K562 (cell line): ENCODE measurements around the gene MYH11. TPM values are rescaled to one million over a fixed set of nuclear protein-coding genes. Genes with fewer than 3 reads are reported as not detected.

Source experiments
- ATAC-seq: fragments of 200-7000 bp; cut with Tn5 transposase; 3 replicates; pipeline ENCODE4 v1.9.1; 2020; ENCODE audit warnings: moderate library complexity
- BruUV-seq: library from RNA; stranded (reverse); fragments of 400-500 nt; replicated peaks from 2 replicates; lab custom pipeline; 2021; lab: Mats Ljungman, UMichigan
- CTCF ChIA-PET: fragments of 300-600 bp; formaldehyde crosslinking; extraction: SDS; loops from one replicate; lab custom pipeline; 2021; ENCODE audit warnings: low intra/inter-chr PET ratio; lab: Yijun Ruan, JAX
- POLR2A ChIA-PET: fragments of 300-600, 350-650 bp; sonication (Branson Sonifier 250); formaldehyde crosslinking; extraction: SDS; loops from one replicate; lab custom pipeline; 2021; ENCODE audit warnings: antibody characterized with exemption, inconsistent platforms; lab: Yijun Ruan, JAX
- DNase-seq, 4 experiments: peaks; one replicate each; pipeline versions ENCODE4 v3.0.0 to v3.0.0-alpha.2; 2011 to 2018; ENCODE audit warnings: low spot score in 3 of 4, mixed read lengths in 3 of 4; ENCODE audit errors: extremely low read depth in 1 of 4
- FAIRE-seq: peaks from 2 replicates; lab custom pipeline; 2011; peaks lifted over from hg19 to GRCh38; lab: Jason Lieb, UNC
- H2AFZ ChIP-seq: 2 replicates; pipeline ENCODE4 v1.6.0; 2011; ENCODE audit warnings: low read depth, low read length, control low read depth, inconsistent platforms
- H3K27ac ChIP-seq: fragments of 200-600 bp; 3 replicates; pipeline ENCODE4 v1.8.0; 2011; ENCODE audit warnings: low read depth, mild to moderate bottlenecking, control low read depth, inconsistent platforms, low read length, moderate library complexity, mixed read lengths; ENCODE audit errors: extremely low read depth
- H3K27me3 ChIP-seq, 2 experiments: fragments of 300-600 bp in 1 of 2; 2 replicates in 1 of 2; 3 replicates in 1 of 2; pipeline versions ENCODE4 v1.6.0 to v1.8.0; 2011; ENCODE audit warnings: inconsistent platforms in 2 of 2, low read length in 2 of 2, mild to moderate bottlenecking in 1 of 2, mixed read lengths in 1 of 2, moderate library complexity in 1 of 2; ENCODE audit not compliant: control insufficient read depth in 2 of 2, insufficient read depth in 2 of 2
- H3K36me3 ChIP-seq: fragments of 300-600 bp; 3 replicates; pipeline ENCODE4 v1.8.0; 2011; ENCODE audit warnings: mild to moderate bottlenecking, low read length, inconsistent platforms; ENCODE audit not compliant: control insufficient read depth, insufficient read depth
- H3K4me1 ChIP-seq, 2 experiments: fragments of 200-600 bp in 1 of 2; replicated peaks in 1 of 2; 2 replicates in 1 of 2; 3 replicates in 1 of 2; pipeline versions ENCODE4 v1.5.1 to v1.8.0; 2011; ENCODE audit warnings: inconsistent platforms in 2 of 2, low read length in 2 of 2, mild to moderate bottlenecking in 1 of 2, mixed read lengths in 1 of 2, moderate library complexity in 1 of 2; ENCODE audit not compliant: control insufficient read depth in 2 of 2, insufficient read depth in 2 of 2
- H3K4me2 ChIP-seq: 2 replicates; pipeline ENCODE4 v1.6.1; 2011; ENCODE audit warnings: low read length, control low read depth, inconsistent platforms, mixed read lengths; ENCODE audit not compliant: insufficient read depth
- H3K4me3 ChIP-seq: fragments of 200-600 bp; sonication (generic), shearing (Covaris generic); 2 replicates; pipeline ENCODE4 v1.5.1; 2016; ENCODE audit warnings: control low read depth, inconsistent platforms
- H3K79me2 ChIP-seq: fragments of 200-600 bp; 3 replicates; pipeline ENCODE4 v1.8.0; 2011; ENCODE audit warnings: low read length, inconsistent platforms; ENCODE audit not compliant: control insufficient read depth, insufficient read depth
- H3K9ac ChIP-seq, 2 experiments: 2 replicates each; pipeline versions ENCODE4 v1.6.0 to v1.6.1; 2011; ENCODE audit warnings: low read depth in 2 of 2, low read length in 2 of 2, control low read depth in 1 of 2, inconsistent platforms in 1 of 2, mild to moderate bottlenecking in 1 of 2, mixed read lengths in 1 of 2; ENCODE audit not compliant: insufficient read depth in 1 of 2
- H3K9me1 ChIP-seq: one replicate; pipeline ENCODE4 v1.6.0; 2011; ENCODE audit warnings: inconsistent platforms, mild to moderate bottlenecking, low read length, moderate library complexity; ENCODE audit not compliant: control insufficient read depth, insufficient read depth
- H3K9me3 ChIP-seq: replicated peaks from 2 replicates; pipeline ENCODE4 v1.5.1; 2011; ENCODE audit warnings: low read depth, low read length, inconsistent platforms; ENCODE audit not compliant: control insufficient read depth, insufficient read depth
- H4K20me1 ChIP-seq: replicated peaks from 2 replicates; pipeline ENCODE4 v1.6.1; 2011; ENCODE audit warnings: low read length, inconsistent platforms, mixed read lengths; ENCODE audit not compliant: control insufficient read depth, insufficient read depth
- KHSRP ChIP-seq: fragments of 450-650 bp; IDR thresholded peaks from 2 replicates; pipeline ENCODE4 v1.6.1; 2017
- MAX ChIP-seq: sonication (generic); formaldehyde crosslinking; IDR thresholded peaks from 2 replicates; pipeline ENCODE4 v1.9.0; 2022; ENCODE audit warnings: mild to moderate bottlenecking, missing genetic modification reagents
- ZNF444 ChIP-seq: fragments of 250-450 bp; sonication (Bioruptor Pico); IDR thresholded peaks from 2 replicates; pipeline ENCODE4 v1.4.0; 2020; ENCODE audit warnings: mild to moderate bottlenecking, moderate library complexity
- ZNF518B ChIP-seq: fragments of 250-450 bp; sonication (Bioruptor Pico); IDR thresholded peaks from 2 replicates; pipeline ENCODE4 v1.5.0; 2021; ENCODE audit warnings: mild to moderate bottlenecking, moderate library complexity
- WGBS: fragments of 100-300 bp; shearing (Covaris generic); methylation state at CpG from one replicate; pipeline ENCODE4 v1.1.6; 2016; ENCODE audit warnings: low coverage, mixed read lengths; ENCODE audit not compliant: insufficient coverage; ENCODE audit errors: missing lambda C conversion rate; 5-methylcytosine and 5-hydroxymethylcytosine counted together
- in situ Hi-C: fragments of 300-500 bp; cut with MboI; formaldehyde crosslinking; loops from 4 replicates; pipeline ENCODE4 v1.15.0; 2018; ENCODE audit warnings: inconsistent platforms, mixed read lengths
- intact Hi-C: fragments of 100-400 bp; cut with micrococcal nuclease; formaldehyde crosslinking; loops from 2 replicates; pipeline ENCODE4 v1.14.2; 2022
- polyA plus RNA-seq, 8 experiments: library from polyadenylated mRNA; depleted of rRNA in 4 of 8; stranded (reverse) in 5 of 8; unstranded in 3 of 8; fragments of >200 nt; fragmentation: Nextera tagmentation in 2 of 8; fragmentation: Illumina TruSeq in 1 of 8; extraction: Ambion mirVana in 2 of 8; extraction: Trizol in 1 of 8; gene quantifications; 2 replicates each; pipeline versions ENCODE4 v1.2.1 to v1.2.3, GENCODE V29; 2011 to 2014; ENCODE audit warnings: inconsistent platforms in 1 of 8, missing spikeins in 1 of 8
- total RNA-seq, 7 experiments: library from RNA; depleted of rRNA in 6 of 7; stranded (reverse); fragments of >200 nt in 6 of 7; fragmentation: Illumina TruSeq in 2 of 7; extraction: Trizol in 2 of 7; gene quantifications; 2 replicates each; pipeline versions ENCODE4 v1.2.1 to v1.2.3, GENCODE V29; 2011 to 2021; ENCODE audit warnings: low replicate concordance in 1 of 7
- TF ChIP-seq, protein P1 (sequence below): fragments of 450-650 bp; IDR thresholded peaks from 2 replicates; pipeline ENCODE4 v1.6.1; 2016; ENCODE audit warnings: mild to moderate bottlenecking, moderate library complexity

The MYH11 gene
- total and polyA plus RNA-seq, 9 of the 15 experiments (the other 6 are each of a cell fraction or from before 2014, with no cell fraction given): 0.05 to 0.47 (median 0.08) TPM; not detected in 5

- H3K9me3 ChIP-seq: no peaks in the 10 kb centered on the region
- H3K27ac ChIP-seq: no peak overlapping the region
- ChIA-PET POLR2A (no interaction called here), CTCF (interaction anchor here (0.7 to 1.0 kb wide), 2 partner anchors 434 to 437 kb away, joined by 3 read pairs; no protein-coding TSS in a partner anchor)
- no peak for FAIRE-seq
- in situ Hi-C loops: no loop called here
- H4K20me1 ChIP-seq: no peaks in the 10 kb centered on the region
- peaks cover 24 to 41% of the 10 kb centered on the region in 2 experiments for H3K27me3 ChIP-seq
- no peaks in the 10 kb centered on the region for H3K9me1 ChIP-seq
- H3K36me3 ChIP-seq: no peaks in the 10 kb centered on the region
- 32% methylated on average over 23 of the region's 23 CpGs for WGBS
- H3K4me2 ChIP-seq: no peak overlapping the region
- DNase-seq: peak; percentile 20 to 58 (median 40)
- no peaks in the 10 kb centered on the region for H3K79me2 ChIP-seq
- no peak overlapping the region for H3K9ac ChIP-seq
- no TSS peak for BruUV-seq
- no peak overlapping the region for H2AFZ ChIP-seq
- intact Hi-C loops: no loop called here
- H3K4me1 ChIP-seq: peaks cover 0 to 6% of the 10 kb centered on the region in 2 experiments; a peak in 2 of 5 replicates
- no peak for ATAC-seq
- H3K4me3 ChIP-seq: no peak overlapping the region
- TF ChIP-seq KHSRP (no peak), ZNF518B (CRISPR knock-in tag) (no peak), ZNF444 (CRISPR knock-in tag) (no peak), MAX (CRISPR knock-in tag) (peak; percentile 35; the same call in 1 of the 2 replicates)
- TF ChIP-seq, protein P1, sequence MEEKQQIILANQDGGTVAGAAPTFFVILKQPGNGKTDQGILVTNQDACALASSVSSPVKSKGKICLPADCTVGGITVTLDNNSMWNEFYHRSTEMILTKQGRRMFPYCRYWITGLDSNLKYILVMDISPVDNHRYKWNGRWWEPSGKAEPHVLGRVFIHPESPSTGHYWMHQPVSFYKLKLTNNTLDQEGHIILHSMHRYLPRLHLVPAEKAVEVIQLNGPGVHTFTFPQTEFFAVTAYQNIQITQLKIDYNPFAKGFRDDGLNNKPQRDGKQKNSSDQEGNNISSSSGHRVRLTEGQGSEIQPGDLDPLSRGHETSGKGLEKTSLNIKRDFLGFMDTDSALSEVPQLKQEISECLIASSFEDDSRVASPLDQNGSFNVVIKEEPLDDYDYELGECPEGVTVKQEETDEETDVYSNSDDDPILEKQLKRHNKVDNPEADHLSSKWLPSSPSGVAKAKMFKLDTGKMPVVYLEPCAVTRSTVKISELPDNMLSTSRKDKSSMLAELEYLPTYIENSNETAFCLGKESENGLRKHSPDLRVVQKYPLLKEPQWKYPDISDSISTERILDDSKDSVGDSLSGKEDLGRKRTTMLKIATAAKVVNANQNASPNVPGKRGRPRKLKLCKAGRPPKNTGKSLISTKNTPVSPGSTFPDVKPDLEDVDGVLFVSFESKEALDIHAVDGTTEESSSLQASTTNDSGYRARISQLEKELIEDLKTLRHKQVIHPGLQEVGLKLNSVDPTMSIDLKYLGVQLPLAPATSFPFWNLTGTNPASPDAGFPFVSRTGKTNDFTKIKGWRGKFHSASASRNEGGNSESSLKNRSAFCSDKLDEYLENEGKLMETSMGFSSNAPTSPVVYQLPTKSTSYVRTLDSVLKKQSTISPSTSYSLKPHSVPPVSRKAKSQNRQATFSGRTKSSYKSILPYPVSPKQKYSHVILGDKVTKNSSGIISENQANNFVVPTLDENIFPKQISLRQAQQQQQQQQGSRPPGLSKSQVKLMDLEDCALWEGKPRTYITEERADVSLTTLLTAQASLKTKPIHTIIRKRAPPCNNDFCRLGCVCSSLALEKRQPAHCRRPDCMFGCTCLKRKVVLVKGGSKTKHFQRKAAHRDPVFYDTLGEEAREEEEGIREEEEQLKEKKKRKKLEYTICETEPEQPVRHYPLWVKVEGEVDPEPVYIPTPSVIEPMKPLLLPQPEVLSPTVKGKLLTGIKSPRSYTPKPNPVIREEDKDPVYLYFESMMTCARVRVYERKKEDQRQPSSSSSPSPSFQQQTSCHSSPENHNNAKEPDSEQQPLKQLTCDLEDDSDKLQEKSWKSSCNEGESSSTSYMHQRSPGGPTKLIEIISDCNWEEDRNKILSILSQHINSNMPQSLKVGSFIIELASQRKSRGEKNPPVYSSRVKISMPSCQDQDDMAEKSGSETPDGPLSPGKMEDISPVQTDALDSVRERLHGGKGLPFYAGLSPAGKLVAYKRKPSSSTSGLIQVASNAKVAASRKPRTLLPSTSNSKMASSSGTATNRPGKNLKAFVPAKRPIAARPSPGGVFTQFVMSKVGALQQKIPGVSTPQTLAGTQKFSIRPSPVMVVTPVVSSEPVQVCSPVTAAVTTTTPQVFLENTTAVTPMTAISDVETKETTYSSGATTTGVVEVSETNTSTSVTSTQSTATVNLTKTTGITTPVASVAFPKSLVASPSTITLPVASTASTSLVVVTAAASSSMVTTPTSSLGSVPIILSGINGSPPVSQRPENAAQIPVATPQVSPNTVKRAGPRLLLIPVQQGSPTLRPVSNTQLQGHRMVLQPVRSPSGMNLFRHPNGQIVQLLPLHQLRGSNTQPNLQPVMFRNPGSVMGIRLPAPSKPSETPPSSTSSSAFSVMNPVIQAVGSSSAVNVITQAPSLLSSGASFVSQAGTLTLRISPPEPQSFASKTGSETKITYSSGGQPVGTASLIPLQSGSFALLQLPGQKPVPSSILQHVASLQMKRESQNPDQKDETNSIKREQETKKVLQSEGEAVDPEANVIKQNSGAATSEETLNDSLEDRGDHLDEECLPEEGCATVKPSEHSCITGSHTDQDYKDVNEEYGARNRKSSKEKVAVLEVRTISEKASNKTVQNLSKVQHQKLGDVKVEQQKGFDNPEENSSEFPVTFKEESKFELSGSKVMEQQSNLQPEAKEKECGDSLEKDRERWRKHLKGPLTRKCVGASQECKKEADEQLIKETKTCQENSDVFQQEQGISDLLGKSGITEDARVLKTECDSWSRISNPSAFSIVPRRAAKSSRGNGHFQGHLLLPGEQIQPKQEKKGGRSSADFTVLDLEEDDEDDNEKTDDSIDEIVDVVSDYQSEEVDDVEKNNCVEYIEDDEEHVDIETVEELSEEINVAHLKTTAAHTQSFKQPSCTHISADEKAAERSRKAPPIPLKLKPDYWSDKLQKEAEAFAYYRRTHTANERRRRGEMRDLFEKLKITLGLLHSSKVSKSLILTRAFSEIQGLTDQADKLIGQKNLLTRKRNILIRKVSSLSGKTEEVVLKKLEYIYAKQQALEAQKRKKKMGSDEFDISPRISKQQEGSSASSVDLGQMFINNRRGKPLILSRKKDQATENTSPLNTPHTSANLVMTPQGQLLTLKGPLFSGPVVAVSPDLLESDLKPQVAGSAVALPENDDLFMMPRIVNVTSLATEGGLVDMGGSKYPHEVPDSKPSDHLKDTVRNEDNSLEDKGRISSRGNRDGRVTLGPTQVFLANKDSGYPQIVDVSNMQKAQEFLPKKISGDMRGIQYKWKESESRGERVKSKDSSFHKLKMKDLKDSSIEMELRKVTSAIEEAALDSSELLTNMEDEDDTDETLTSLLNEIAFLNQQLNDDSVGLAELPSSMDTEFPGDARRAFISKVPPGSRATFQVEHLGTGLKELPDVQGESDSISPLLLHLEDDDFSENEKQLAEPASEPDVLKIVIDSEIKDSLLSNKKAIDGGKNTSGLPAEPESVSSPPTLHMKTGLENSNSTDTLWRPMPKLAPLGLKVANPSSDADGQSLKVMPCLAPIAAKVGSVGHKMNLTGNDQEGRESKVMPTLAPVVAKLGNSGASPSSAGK: peak; percentile 47
These were observed 99.1 kb downstream of the MYH11 start for GRCh38 chr16:15757630-15758251.
